ENCODE results near the gene OR2A7.
"Not testable (repeated sequence)": the region's sequence is repeated elsewhere in the genome, so short reads cannot be mapped to it uniquely, and the experiment has no call there.

OR2A7 gene

GRCh38 chr7:144275281-144275680 is 10.7 kb upstream of the OR2A7 start:
- H3K4me1 Mint-ChIP-seq (ENCODE audit: low read depth); H3K27me3 Mint-ChIP-seq; H3K36me3 Mint-ChIP-seq; H3K27ac Mint-ChIP-seq; H3K9me3 Mint-ChIP-seq (ENCODE audit: low read depth); H3K4me3 Mint-ChIP-seq: not testable (repeated sequence)

GRCh38 chr7:144269188-144269587 is 4.6 kb upstream of the OR2A7 start, which contains the start of gene CTAGE8:
Gene CTAGE8, minus strand, starts transcription at chr7:144269288. Its CDS starts 38 bp downstream, at chr7:144269250.
- H3K27me3 Mint-ChIP-seq; H3K4me3 Mint-ChIP-seq; H3K4me1 Mint-ChIP-seq (ENCODE audit: low read depth); H3K36me3 Mint-ChIP-seq; H3K9me3 Mint-ChIP-seq (ENCODE audit: low read depth); H3K27ac Mint-ChIP-seq: not testable (repeated sequence)

GRCh38 chr7:144262128-144262527 is 2.5 kb downstream of the OR2A7 start:
- not testable (repeated sequence) for H3K27ac Mint-ChIP-seq; H3K4me1 Mint-ChIP-seq (ENCODE audit: low read depth); H3K36me3 Mint-ChIP-seq; H3K9me3 Mint-ChIP-seq (ENCODE audit: low read depth); H3K27me3 Mint-ChIP-seq; H3K4me3 Mint-ChIP-seq

GRCh38 chr7:144259067-144259466 is 5.5 kb downstream of the OR2A7 start:
- not testable (repeated sequence) for H3K9me3 Mint-ChIP-seq (ENCODE audit: low read depth); H3K36me3 Mint-ChIP-seq; H3K27ac Mint-ChIP-seq; H3K4me1 Mint-ChIP-seq (ENCODE audit: low read depth); H3K4me3 Mint-ChIP-seq; H3K27me3 Mint-ChIP-seq

- Mint-ChIP-seq H3K4me3 (no peak overlapping the region), H3K27me3 (no peaks in the 10 kb centered on the region), H3K4me1 (ENCODE audit: low read depth) (no peaks in the 10 kb centered on the region), H3K36me3 (no peaks in the 10 kb centered on the region), H3K27ac (no peak overlapping the region), H3K9me3 (ENCODE audit: low read depth) (no peaks in the 10 kb centered on the region)
Measured at GRCh38 chr7:144256112-144256511, 8.5 kb downstream of the OR2A7 start.

- H3K4me3 Mint-ChIP-seq = no peak overlapping the region
- H3K36me3 Mint-ChIP-seq = no peaks in the 10 kb centered on the region
- H3K27me3 Mint-ChIP-seq = no peaks in the 10 kb centered on the region
- no peaks in the 10 kb centered on the region for H3K4me1 Mint-ChIP-seq (ENCODE audit: low read depth)
- H3K9me3 Mint-ChIP-seq (ENCODE audit: low read depth) = no peaks in the 10 kb centered on the region
- no peak overlapping the region for H3K27ac Mint-ChIP-seq
Measured at GRCh38 chr7:144255471-144255897, 9.1 kb downstream of the OR2A7 start.

- H3K27ac Mint-ChIP-seq; H3K36me3 Mint-ChIP-seq; H3K4me3 Mint-ChIP-seq; H3K27me3 Mint-ChIP-seq; H3K4me1 Mint-ChIP-seq (ENCODE audit: low read depth); H3K9me3 Mint-ChIP-seq (ENCODE audit: low read depth): not testable (repeated sequence)
Measured at GRCh38 chr7:144252307-144252706, 12.3 kb downstream of the OR2A7 start.

GRCh38 chr7:144247674-144248330 is 16.8 kb downstream of the OR2A7 start:
- H3K27ac Mint-ChIP-seq; H3K27me3 Mint-ChIP-seq; H3K36me3 Mint-ChIP-seq; H3K9me3 Mint-ChIP-seq (ENCODE audit: low read depth); H3K4me1 Mint-ChIP-seq (ENCODE audit: low read depth); H3K4me3 Mint-ChIP-seq: not testable (repeated sequence)

GRCh38 chr7:144246967-144247366 is 17.6 kb downstream of the OR2A7 start:
- H3K27me3 Mint-ChIP-seq; H3K27ac Mint-ChIP-seq; H3K9me3 Mint-ChIP-seq (ENCODE audit: low read depth); H3K4me3 Mint-ChIP-seq; H3K36me3 Mint-ChIP-seq; H3K4me1 Mint-ChIP-seq (ENCODE audit: low read depth): not testable (repeated sequence)

- not testable (repeated sequence) for H3K36me3 Mint-ChIP-seq, H3K4me3 Mint-ChIP-seq, H3K27ac Mint-ChIP-seq
Measured at GRCh38 chr7:144245372-144245771, 19.2 kb downstream of the OR2A7 start.

GRCh38 chr7:144239365-144239764 is 25.2 kb downstream of the OR2A7 start, which contains the start of gene OR2A42:
Gene OR2A42, minus strand, starts transcription at chr7:144239605. Its CDS starts 6,762 bp downstream, at chr7:144232843.
- not testable (repeated sequence) for H3K27me3 Mint-ChIP-seq; H3K4me3 Mint-ChIP-seq; H3K9me3 Mint-ChIP-seq (ENCODE audit: low read depth); H3K27ac Mint-ChIP-seq; H3K36me3 Mint-ChIP-seq; H3K4me1 Mint-ChIP-seq (ENCODE audit: low read depth)

More at GRCh38 chr7:144245372-144245771, 19.2 kb downstream of the OR2A7 start:
- H3K27me3 Mint-ChIP-seq; H3K9me3 Mint-ChIP-seq (ENCODE audit: low read depth); H3K4me1 Mint-ChIP-seq (ENCODE audit: low read depth): not testable (repeated sequence)

GRCh38 chr7:144238530-144239082 is 26.0 kb downstream of the OR2A7 start:
- not testable (repeated sequence) for H3K4me3 Mint-ChIP-seq; H3K4me1 Mint-ChIP-seq (ENCODE audit: low read depth); H3K36me3 Mint-ChIP-seq; H3K9me3 Mint-ChIP-seq (ENCODE audit: low read depth); H3K27ac Mint-ChIP-seq; H3K27me3 Mint-ChIP-seq

- not testable (repeated sequence) for H3K36me3 Mint-ChIP-seq; H3K4me1 Mint-ChIP-seq (ENCODE audit: low read depth); H3K27ac Mint-ChIP-seq; H3K27me3 Mint-ChIP-seq; H3K9me3 Mint-ChIP-seq (ENCODE audit: low read depth); H3K4me3 Mint-ChIP-seq
Measured at GRCh38 chr7:144233039-144233438, 31.6 kb downstream of the OR2A7 start.

GRCh38 chr7:144231027-144231426 is 33.6 kb downstream of the OR2A7 start:
- not testable (repeated sequence) for H3K36me3 Mint-ChIP-seq; H3K4me1 Mint-ChIP-seq (ENCODE audit: low read depth); H3K9me3 Mint-ChIP-seq (ENCODE audit: low read depth); H3K4me3 Mint-ChIP-seq; H3K27ac Mint-ChIP-seq; H3K27me3 Mint-ChIP-seq

GRCh38 chr7:144228810-144229209 is 35.8 kb downstream of the OR2A7 start:
- not testable (repeated sequence) for H3K27me3 Mint-ChIP-seq; H3K27ac Mint-ChIP-seq; H3K4me1 Mint-ChIP-seq (ENCODE audit: low read depth); H3K9me3 Mint-ChIP-seq (ENCODE audit: low read depth); H3K36me3 Mint-ChIP-seq; H3K4me3 Mint-ChIP-seq

- not testable (repeated sequence) for H3K27ac Mint-ChIP-seq; H3K27me3 Mint-ChIP-seq; H3K9me3 Mint-ChIP-seq (ENCODE audit: low read depth); H3K4me3 Mint-ChIP-seq; H3K36me3 Mint-ChIP-seq; H3K4me1 Mint-ChIP-seq (ENCODE audit: low read depth)
Measured at GRCh38 chr7:144226866-144227265, 37.7 kb downstream of the OR2A7 start.
